NCI-H2196 (cell line): Measurements from ENCODE around the gene CCDC197.

Experiments used
- DNase-seq: peaks from one replicate; lab custom pipeline; 2025; ENCODE audit not compliant: unreplicated experiment; lab: John Stamatoyannopoulos, UW

CCDC197 gene

GRCh38 chr14:94022532-94023411 is 25.7 kb downstream of the CCDC197 start:
- DNase-seq = no peak

GRCh38 chr14:94024549-94024948 is 27.4 kb downstream of the CCDC197 start:
- DNase-seq = no peak

GRCh38 chr14:94025720-94026119 is 28.6 kb downstream of the CCDC197 start:
- DNase-seq = no peak

GRCh38 chr14:94026173-94026888 is 29.2 kb downstream of the CCDC197 start, which contains the start of gene OTUB2:
Gene OTUB2 (plus strand): TSS chr14:94026340. CDS start chr14:94026538, 198 bp downstream.
- DNase-seq = peak; percentile 86

- DNase-seq = no peak
These were observed 29.9 kb downstream of the CCDC197 start for GRCh38 chr14:94026889-94027469.

- DNase-seq = no peak
These were observed 30.7 kb downstream of the CCDC197 start for GRCh38 chr14:94027566-94028449.

- no peak for DNase-seq
These were observed 31.3 kb downstream of the CCDC197 start for GRCh38 chr14:94028450-94028826.

- DNase-seq = no peak
These were observed 32.2 kb downstream of the CCDC197 start for GRCh38 chr14:94029265-94029664.

- no peak for DNase-seq
These were observed 32.6 kb downstream of the CCDC197 start for GRCh38 chr14:94029671-94030203.

- DNase-seq = no peak
These were observed 33.5 kb downstream of the CCDC197 start for GRCh38 chr14:94030571-94030970.

GRCh38 chr14:94031161-94031882 is 34.2 kb downstream of the CCDC197 start:
- DNase-seq = no peak

- DNase-seq = no peak
These were observed 34.8 kb downstream of the CCDC197 start for GRCh38 chr14:94031883-94032279.

GRCh38 chr14:94034886-94035285 is 37.8 kb downstream of the CCDC197 start:
- no peak for DNase-seq

GRCh38 chr14:94036313-94037167 is 39.4 kb downstream of the CCDC197 start:
- DNase-seq = no peak

GRCh38 chr14:94037954-94038353 is 40.9 kb downstream of the CCDC197 start:
- DNase-seq = no peak

- DNase-seq = no peak
These were observed 41.4 kb downstream of the CCDC197 start for GRCh38 chr14:94038510-94038909.

GRCh38 chr14:94038921-94039629 is 42.0 kb downstream of the CCDC197 start:
- no peak for DNase-seq

- DNase-seq = no peak
These were observed 43.1 kb downstream of the CCDC197 start for GRCh38 chr14:94040247-94040646.
